Measurements from ENCODE around the gene RHO.
"Not testable (repeated sequence)": the region's sequence is repeated elsewhere in the genome, so short reads cannot be mapped to it uniquely, and the experiment has no call there.

RHO gene

GRCh38 chr3:129491794-129492193 lies 36.6 kb upstream of the RHO start:
- H3K4me3 ChIP-seq (ENCODE audit: low read depth, low read length) = no peak overlapping the region
- peaks cover 0 to 26% of the 10 kb centered on the region in 2 experiments; a peak in 1 of 3 replicates for H3K36me3 ChIP-seq (ENCODE audit: control insufficient read depth in 2 of 2, insufficient read depth in 1 of 2, low read length in 2 of 2)
- CTCF ChIA-PET = interaction anchor here (0.9 to 2.6 kb wide), 3 partner anchors 108 to 442 kb away, joined by 4 to 7 read pairs (median 6); no protein-coding TSS in a partner anchor
- TF ChIP-seq GLIS1 (tag by site-specific recombination; IDR thresholded peaks at IDR 0.05) = peak; percentile 50
- no peak for TF ChIP-seq YY1 (tag by site-specific recombination; IDR thresholded peaks at IDR 0.05)
- no peaks in the 10 kb centered on the region for H3K4me1 ChIP-seq (ENCODE audit: control insufficient read depth, insufficient read depth, low read length)
- POLR2A ChIA-PET = no interaction called here
- no peaks in the 10 kb centered on the region for H3K9me3 ChIP-seq (ENCODE audit: control insufficient read depth, insufficient read depth, low read depth, low read length)
- no peak overlapping the region for H3K27ac ChIP-seq (ENCODE audit: extremely low read depth, low read depth, low read length)

DNA sequence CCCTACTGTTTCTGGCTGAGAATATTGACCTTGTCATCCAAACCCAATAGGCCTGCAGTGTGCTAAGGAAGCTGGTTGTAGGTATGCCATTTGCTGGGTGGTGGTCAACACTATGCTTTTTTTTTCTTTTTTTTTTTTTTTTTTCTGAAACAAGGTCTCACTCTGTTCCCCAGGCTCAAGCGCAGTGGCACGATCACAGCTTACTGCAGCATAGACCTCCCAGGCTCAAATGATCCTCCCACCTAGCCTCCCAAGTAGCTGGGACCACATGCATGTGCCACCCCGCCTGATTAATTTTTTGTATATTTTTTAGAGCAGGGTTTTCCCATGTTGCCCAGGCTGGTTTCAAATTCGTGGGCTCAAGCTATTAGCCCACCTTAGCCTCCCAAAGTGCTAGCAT lies 35.7 kb upstream of the RHO start:
- ChIA-PET POLR2A (no interaction called here), CTCF (interaction anchor here (2.5 to 2.6 kb wide), 2 partner anchors 109 to 337 kb away, joined by 6 to 7 read pairs; no protein-coding TSS in a partner anchor)
- Histone ChIP-seq H3K4me1 (ENCODE audit: control insufficient read depth, insufficient read depth, low read length) (no peaks in the 10 kb centered on the region), H3K4me3 (ENCODE audit: low read depth, low read length) (no peak overlapping the region), H3K9me3 (ENCODE audit: control insufficient read depth, insufficient read depth, low read depth, low read length) (no peaks in the 10 kb centered on the region), H3K27ac (ENCODE audit: extremely low read depth, low read depth, low read length) (no peak overlapping the region), H3K36me3 (ENCODE audit: control insufficient read depth in 2 of 2, insufficient read depth in 1 of 2, low read length in 2 of 2) (peaks cover 0 to 26% of the 10 kb centered on the region in 2 experiments; a peak in 1 of 3 replicates)
- TF ChIP-seq GFI1B (tag by site-specific recombination; IDR thresholded peaks at IDR 0.05) (no peak), ZNF623 (tag by site-specific recombination; IDR thresholded peaks at IDR 0.05) (no peak), TRIM28 (IDR thresholded peaks at IDR 0.05; ENCODE audit: borderline replicate concordance, low read length) (no peak), ZNF837 (tag by site-specific recombination; IDR thresholded peaks at IDR 0.05) (no peak), ZNF324 (tag by site-specific recombination; IDR thresholded peaks at IDR 0.05) (no peak), GLIS1 (tag by site-specific recombination; IDR thresholded peaks at IDR 0.05) (peak; percentile 35)

- POLR2A ChIA-PET = no interaction called here
- CTCF ChIA-PET = interaction anchor here (0.6 to 2.6 kb wide), 3 partner anchors 110 to 336 kb away, joined by 4 to 7 read pairs (median 6); no protein-coding TSS in a partner anchor
- no peak for TF ChIP-seq ZNF121 (tag by site-specific recombination; IDR thresholded peaks at IDR 0.05)
- TF ChIP-seq KLF1 (tag by site-specific recombination; IDR thresholded peaks at IDR 0.05) = no peak
- TF ChIP-seq ZNF548 (tag by site-specific recombination; IDR thresholded peaks at IDR 0.05) = no peak
- TF ChIP-seq ZBTB8A (tag by site-specific recombination; IDR thresholded peaks at IDR 0.05) = no peak
- TF ChIP-seq ZNF394 (tag by site-specific recombination; IDR thresholded peaks at IDR 0.05; ENCODE audit: borderline replicate concordance) = no peak
Measured at GRCh38 chr3:129493206-129493605, 35.2 kb upstream of the RHO start.

GRCh38 chr3:129494499-129494898 lies 33.9 kb upstream of the RHO start:
- CTCF ChIA-PET; H3K9me3 ChIP-seq (ENCODE audit: control insufficient read depth, insufficient read depth, low read depth, low read length); H3K27ac ChIP-seq (ENCODE audit: extremely low read depth, low read depth, low read length); H3K4me3 ChIP-seq (ENCODE audit: low read depth, low read length); POLR2A ChIA-PET; H3K4me1 ChIP-seq (ENCODE audit: control insufficient read depth, insufficient read depth, low read length): not testable (repeated sequence)
- H3K36me3 ChIP-seq (ENCODE audit: control insufficient read depth in 2 of 2, insufficient read depth in 1 of 2, low read length in 2 of 2) = peaks cover 0 to 26% of the 10 kb centered on the region in 2 experiments; a peak in 1 of 3 replicates

More at GRCh38 chr3:129493206-129493605, 35.2 kb upstream of the RHO start:
- H3K9me3 ChIP-seq (ENCODE audit: control insufficient read depth, insufficient read depth, low read depth, low read length) = no peaks in the 10 kb centered on the region
- no peak overlapping the region for H3K27ac ChIP-seq (ENCODE audit: extremely low read depth, low read depth, low read length)
- no peak overlapping the region for H3K4me3 ChIP-seq (ENCODE audit: low read depth, low read length)
- peaks cover 0 to 26% of the 10 kb centered on the region in 2 experiments; a peak in 1 of 3 replicates for H3K36me3 ChIP-seq (ENCODE audit: control insufficient read depth in 2 of 2, insufficient read depth in 1 of 2, low read length in 2 of 2)
- H3K4me1 ChIP-seq (ENCODE audit: control insufficient read depth, insufficient read depth, low read length) = no peaks in the 10 kb centered on the region

DNA sequence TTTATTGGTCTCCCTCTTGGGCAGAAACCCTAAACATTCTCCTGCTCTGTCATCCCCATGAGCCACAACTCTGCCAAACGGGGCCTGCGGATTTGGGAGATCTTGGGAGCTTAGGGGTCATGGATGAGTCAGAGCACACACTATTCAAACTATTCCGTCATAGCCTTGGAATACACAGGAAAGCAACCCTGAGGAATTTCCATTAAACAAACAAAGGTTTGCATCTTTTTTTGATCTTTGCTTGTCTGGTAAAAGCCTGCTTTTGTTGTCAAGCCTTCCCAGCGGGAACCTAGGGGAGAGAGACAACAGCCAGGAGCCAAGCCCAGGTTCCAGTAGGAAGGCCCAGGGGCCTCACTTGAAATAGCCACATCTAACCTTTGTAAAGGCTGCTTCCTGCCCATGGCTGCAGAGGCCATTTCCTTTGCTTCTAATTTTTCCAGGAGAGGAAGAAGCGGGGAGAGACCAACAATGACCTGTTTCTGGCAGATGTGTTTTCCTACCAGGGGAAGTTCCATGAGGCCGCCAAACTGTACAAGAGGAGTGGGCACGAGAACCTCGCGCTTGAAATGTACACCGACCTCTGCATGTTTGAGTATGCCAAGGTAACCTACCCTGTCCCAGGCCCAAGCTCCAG lies 33.3 kb upstream of the RHO start:
- CTCF ChIA-PET = interaction anchor here (1.0 kb wide), 1 partner anchor 43 kb away, joined by 3 read pairs; no protein-coding TSS in a partner anchor
- H3K27ac ChIP-seq (ENCODE audit: extremely low read depth, low read depth, low read length); H3K4me3 ChIP-seq (ENCODE audit: low read depth, low read length); POLR2A ChIA-PET; H3K9me3 ChIP-seq (ENCODE audit: control insufficient read depth, insufficient read depth, low read depth, low read length); H3K4me1 ChIP-seq (ENCODE audit: control insufficient read depth, insufficient read depth, low read length): not testable (repeated sequence)
- H3K36me3 ChIP-seq (ENCODE audit: control insufficient read depth in 2 of 2, insufficient read depth in 1 of 2, low read length in 2 of 2) = peaks cover 0 to 30% of the 10 kb centered on the region in 2 experiments; a peak in 1 of 3 replicates

DNA sequence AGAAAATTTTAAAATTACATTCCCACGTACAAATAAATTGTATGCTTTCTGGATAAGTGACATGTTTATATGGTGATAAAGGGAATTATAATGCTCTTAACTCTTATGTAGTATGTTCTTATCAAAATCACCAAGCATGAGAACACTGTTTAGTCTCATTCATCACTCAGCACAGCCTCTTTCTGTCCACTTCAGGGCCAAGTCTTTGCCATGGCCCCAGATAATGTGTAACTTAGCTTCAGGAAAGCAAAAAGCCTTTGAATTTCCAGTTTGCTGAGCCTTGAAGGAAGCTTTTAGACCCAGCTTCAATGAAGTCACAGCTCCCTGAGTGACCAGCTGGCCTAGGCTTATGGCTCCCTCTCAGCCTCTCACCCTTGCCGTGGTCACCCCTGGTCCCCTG lies 30.6 kb upstream of the RHO start:
- peaks cover 0 to 32% of the 10 kb centered on the region in 2 experiments; a peak in 1 of 3 replicates for H3K36me3 ChIP-seq (ENCODE audit: control insufficient read depth in 2 of 2, insufficient read depth in 1 of 2, low read length in 2 of 2)
- H3K27ac ChIP-seq (ENCODE audit: extremely low read depth, low read depth, low read length); POLR2A ChIA-PET; CTCF ChIA-PET; H3K4me3 ChIP-seq (ENCODE audit: low read depth, low read length); H3K4me1 ChIP-seq (ENCODE audit: control insufficient read depth, insufficient read depth, low read length); H3K9me3 ChIP-seq (ENCODE audit: control insufficient read depth, insufficient read depth, low read depth, low read length): not testable (repeated sequence)

DNA sequence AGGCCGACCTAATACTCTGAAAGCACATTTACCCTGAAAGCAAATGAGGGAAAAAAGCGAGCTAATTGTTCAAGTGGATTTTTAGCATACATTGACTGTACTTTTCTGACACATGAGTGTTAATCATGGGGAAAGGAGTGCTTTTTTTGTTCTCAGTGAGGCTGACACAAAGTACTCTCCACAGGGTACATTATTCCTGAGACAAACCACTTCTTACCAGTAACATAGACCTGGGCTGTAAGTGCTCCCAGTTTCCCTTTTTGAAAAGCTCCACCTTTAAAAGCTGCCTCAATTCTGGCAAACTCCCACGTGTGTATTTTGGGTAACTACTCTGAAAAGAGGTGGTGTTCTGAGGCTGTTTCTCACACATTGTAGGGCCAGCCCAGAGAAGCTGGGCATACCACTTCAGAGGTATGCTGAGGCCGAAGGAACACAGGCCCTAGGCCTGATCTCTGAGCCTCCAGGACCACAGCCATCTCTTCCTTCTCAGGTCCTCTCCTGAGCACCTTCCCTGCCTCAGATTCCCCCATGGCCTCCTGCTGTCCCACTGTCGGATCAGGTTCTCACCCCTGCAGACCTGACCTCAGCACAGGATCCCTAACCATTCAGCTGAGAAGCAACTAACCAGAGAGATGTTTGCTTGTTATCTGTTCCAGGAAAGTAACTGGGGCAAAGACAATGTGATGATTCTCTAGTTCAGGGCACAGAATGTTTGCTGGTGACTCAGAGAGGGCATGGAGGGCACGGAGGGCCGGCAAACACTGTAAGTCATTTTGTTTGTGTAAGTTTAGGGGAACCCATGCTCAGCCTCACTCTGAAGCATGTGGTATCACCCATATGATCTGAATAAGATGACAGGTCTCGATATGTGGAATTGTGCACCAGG lies 29.6 kb upstream of the RHO start:
- H3K4me3 ChIP-seq (ENCODE audit: low read depth, low read length); H3K27ac ChIP-seq (ENCODE audit: extremely low read depth, low read depth, low read length); POLR2A ChIA-PET; H3K4me1 ChIP-seq (ENCODE audit: control insufficient read depth, insufficient read depth, low read length); H3K9me3 ChIP-seq (ENCODE audit: control insufficient read depth, insufficient read depth, low read depth, low read length); CTCF ChIA-PET: not testable (repeated sequence)
- H3K36me3 ChIP-seq (ENCODE audit: control insufficient read depth in 2 of 2, insufficient read depth in 1 of 2, low read length in 2 of 2) = peaks cover 0 to 29% of the 10 kb centered on the region in 2 experiments; a peak in 1 of 3 replicates

Data from HEK293 (cell line).